ENCODE measurements around the gene NEFH. TPM values are rescaled to one million over a fixed set of nuclear protein-coding genes. Genes with fewer than 3 reads are reported as not detected.

NEFH gene
- total RNA-seq, 1 donor from 2014 or later, result 0.69 TPM

DNA sequence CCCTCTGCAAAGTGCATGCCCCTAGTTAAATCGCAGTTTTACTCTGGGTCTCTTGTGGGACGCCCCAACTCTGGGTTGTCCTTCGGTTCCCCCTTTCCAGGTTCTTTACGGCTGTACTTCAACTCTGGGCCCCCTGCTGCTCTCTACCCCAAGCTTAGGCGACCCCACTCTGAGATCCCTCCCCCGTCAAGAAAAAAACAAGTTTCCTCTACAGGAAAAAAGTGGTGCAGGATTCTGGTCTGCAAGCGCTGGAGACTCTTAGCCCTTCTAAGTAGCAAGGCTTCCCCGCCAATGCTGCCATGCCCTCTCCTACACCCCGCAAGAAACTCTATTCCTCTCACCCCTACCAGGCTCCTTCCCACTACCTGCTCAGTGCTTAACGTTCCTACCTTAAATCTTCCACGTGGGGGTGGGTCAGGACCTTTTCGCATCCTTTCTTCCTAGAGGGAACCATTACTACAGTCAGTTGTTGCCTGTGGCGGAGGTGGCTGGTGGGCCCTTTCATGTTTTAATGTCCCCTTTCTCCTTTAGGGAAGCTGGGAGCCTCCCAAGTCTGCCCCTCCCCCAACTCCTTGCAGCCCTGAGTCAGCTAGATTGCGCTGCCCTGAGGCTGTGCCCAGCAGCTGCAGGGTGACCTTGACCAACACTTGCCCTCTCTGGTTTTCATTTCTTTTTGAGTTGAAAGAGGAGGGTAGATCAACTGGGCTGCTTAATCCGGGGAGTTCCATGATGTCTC, 1.4 kb downstream of the NEFH start:
- TF ChIP-seq, protein P1, sequence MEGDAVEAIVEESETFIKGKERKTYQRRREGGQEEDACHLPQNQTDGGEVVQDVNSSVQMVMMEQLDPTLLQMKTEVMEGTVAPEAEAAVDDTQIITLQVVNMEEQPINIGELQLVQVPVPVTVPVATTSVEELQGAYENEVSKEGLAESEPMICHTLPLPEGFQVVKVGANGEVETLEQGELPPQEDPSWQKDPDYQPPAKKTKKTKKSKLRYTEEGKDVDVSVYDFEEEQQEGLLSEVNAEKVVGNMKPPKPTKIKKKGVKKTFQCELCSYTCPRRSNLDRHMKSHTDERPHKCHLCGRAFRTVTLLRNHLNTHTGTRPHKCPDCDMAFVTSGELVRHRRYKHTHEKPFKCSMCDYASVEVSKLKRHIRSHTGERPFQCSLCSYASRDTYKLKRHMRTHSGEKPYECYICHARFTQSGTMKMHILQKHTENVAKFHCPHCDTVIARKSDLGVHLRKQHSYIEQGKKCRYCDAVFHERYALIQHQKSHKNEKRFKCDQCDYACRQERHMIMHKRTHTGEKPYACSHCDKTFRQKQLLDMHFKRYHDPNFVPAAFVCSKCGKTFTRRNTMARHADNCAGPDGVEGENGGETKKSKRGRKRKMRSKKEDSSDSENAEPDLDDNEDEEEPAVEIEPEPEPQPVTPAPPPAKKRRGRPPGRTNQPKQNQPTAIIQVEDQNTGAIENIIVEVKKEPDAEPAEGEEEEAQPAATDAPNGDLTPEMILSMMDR (IDR thresholded peaks at IDR 0.05; ENCODE audit: unreplicated experiment), result no peak
- Mint-ChIP-seq H3K9me3 (ENCODE audit: low read depth) (peaks cover 3% of the 10 kb centered on the region), H3K27ac (peak overlapping the region; percentile 69), H3K36me3 (ENCODE audit: insufficient read depth) (peaks cover 2% of the 10 kb centered on the region), H3K4me3 (ENCODE audit: low read depth) (peak overlapping the region; percentile 61), H3K27me3 (peaks cover 53% of the 10 kb centered on the region), H3K4me1 (ENCODE audit: low read depth) (peaks cover 13% of the 10 kb centered on the region)
- DNase-seq (ENCODE audit: low spot score, unreplicated experiment), result no peak

DNA sequence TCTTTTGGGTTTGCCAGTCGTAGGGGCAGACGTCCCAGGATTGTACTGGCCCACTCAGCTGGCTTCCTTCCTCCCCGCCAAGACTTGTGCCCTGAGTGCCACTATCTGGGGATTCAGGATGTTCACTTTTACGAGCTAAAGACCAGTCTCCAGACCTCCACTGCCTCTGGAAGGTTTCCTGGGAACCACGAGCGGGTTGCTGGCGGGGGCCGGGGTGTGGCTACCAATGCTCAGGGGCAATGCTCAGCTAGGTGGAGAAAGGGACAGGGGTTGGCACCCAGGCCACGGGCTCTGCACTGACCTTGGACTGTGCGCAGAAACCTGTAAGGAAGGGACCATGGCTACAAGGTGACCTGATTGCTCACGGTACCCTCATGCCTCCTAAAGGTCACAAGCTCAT, 2.2 kb downstream of the NEFH start:
- Mint-ChIP-seq H3K27me3 (peaks cover 45% of the 10 kb centered on the region), H3K36me3 (ENCODE audit: insufficient read depth) (peaks cover 2% of the 10 kb centered on the region), H3K4me1 (ENCODE audit: low read depth) (peaks cover 13% of the 10 kb centered on the region), H3K27ac (no peak overlapping the region), H3K4me3 (ENCODE audit: low read depth) (no peak overlapping the region), H3K9me3 (ENCODE audit: low read depth) (peaks cover 3% of the 10 kb centered on the region)
- DNase-seq (ENCODE audit: low spot score, unreplicated experiment), result no peak
- TF ChIP-seq, protein P1 (IDR thresholded peaks at IDR 0.05; ENCODE audit: unreplicated experiment), result no peak

DNA sequence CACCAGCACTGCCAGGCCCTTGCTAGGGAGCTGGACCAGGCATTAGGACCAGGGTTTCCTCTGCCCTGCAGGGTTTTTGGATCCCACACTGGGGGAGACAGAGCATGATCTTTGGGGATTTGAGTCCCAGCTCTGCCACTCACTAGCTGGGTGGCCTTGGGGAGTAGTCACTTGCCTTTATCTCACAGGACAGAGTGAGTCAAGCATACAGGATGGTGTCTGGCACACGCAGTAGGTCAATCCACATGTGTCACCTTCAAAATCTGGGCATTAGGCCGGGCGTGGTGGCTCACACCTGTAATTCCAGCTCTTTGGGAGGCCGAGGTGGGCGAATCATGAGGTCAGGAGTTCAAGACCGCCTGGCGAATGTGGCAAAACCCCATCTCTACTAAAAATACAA, 2.7 kb downstream of the NEFH start:
- TF ChIP-seq, protein P1 (IDR thresholded peaks at IDR 0.05; ENCODE audit: unreplicated experiment), result no peak
- no peak for DNase-seq (ENCODE audit: low spot score, unreplicated experiment)
- Mint-ChIP-seq H3K27me3 (peaks cover 40% of the 10 kb centered on the region), H3K4me3 (ENCODE audit: low read depth) (no peak overlapping the region), H3K27ac (no peak overlapping the region), H3K4me1 (ENCODE audit: low read depth) (peaks cover 13% of the 10 kb centered on the region), H3K36me3 (ENCODE audit: insufficient read depth) (peaks cover 2% of the 10 kb centered on the region), H3K9me3 (ENCODE audit: low read depth) (peaks cover 3% of the 10 kb centered on the region)

DNA sequence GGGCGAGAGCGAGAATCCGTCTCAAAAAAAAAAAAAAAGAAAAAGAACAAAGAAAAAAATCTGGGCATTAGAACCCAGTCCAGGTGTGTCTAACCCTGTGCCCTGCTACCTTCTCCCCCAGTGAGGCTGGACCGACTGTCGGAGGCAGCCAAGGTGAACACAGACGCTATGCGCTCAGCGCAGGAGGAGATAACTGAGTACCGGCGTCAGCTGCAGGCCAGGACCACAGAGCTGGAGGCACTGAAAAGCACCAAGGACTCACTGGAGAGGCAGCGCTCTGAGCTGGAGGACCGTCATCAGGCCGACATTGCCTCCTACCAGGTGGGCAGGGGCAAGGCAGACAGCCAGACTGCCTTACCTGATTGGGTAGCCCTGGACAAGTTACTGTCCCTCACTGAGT, 3.2 kb downstream of the NEFH start:
- Mint-ChIP-seq H3K4me1 (ENCODE audit: low read depth) (peaks cover 13% of the 10 kb centered on the region), H3K27ac (no peak overlapping the region), H3K9me3 (ENCODE audit: low read depth) (peaks cover 3% of the 10 kb centered on the region), H3K36me3 (ENCODE audit: insufficient read depth) (peaks cover 2% of the 10 kb centered on the region), H3K4me3 (ENCODE audit: low read depth) (no peak overlapping the region), H3K27me3 (peaks cover 35% of the 10 kb centered on the region)
- DNase-seq (ENCODE audit: low spot score, unreplicated experiment), result no peak
- TF ChIP-seq, protein P1 (IDR thresholded peaks at IDR 0.05; ENCODE audit: unreplicated experiment), result no peak

DNA sequence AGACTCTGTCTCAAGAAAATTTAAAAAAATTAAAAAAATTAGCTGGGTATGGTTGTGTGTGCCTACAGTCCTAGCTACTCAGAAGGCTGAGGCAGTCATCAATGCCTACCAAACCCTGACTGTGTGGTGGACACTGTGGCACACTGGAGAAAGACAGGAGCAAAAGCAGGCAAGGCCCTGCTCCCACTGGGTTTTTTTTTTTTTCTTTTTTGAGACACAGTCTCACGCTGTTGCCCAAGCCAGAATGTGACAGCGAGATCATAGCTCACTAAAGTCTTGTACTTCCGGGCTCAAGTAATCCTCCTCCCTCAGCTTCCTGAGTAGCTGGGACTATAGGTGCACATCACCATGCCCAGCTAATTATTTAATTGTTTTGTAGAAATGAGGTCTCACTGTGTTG, 4.6 kb downstream of the NEFH start:
- H3K27ac Mint-ChIP-seq, result no peak overlapping the region
- peaks cover 11% of the 10 kb centered on the region for H3K4me1 Mint-ChIP-seq (ENCODE audit: low read depth)
- DNase-seq (ENCODE audit: low spot score, unreplicated experiment), result no peak
- peaks cover 2% of the 10 kb centered on the region for H3K36me3 Mint-ChIP-seq (ENCODE audit: insufficient read depth)
- peaks cover 3% of the 10 kb centered on the region for H3K9me3 Mint-ChIP-seq (ENCODE audit: low read depth)
- TF ChIP-seq, protein P1 (IDR thresholded peaks at IDR 0.05; ENCODE audit: unreplicated experiment), result no peak
- H3K27me3 Mint-ChIP-seq, result peaks cover 21% of the 10 kb centered on the region
- no peak overlapping the region for H3K4me3 Mint-ChIP-seq (ENCODE audit: low read depth)

Data from progenitor cell of endocrine pancreas (in vitro differentiated cells).